GM23338 (cell line): ENCODE results near the gene BCL11B. TPM values are rescaled to one million over a fixed set of nuclear protein-coding genes. Genes with fewer than 3 reads are reported as not detected.

Experiments used
- CREB1 ChIP-seq: fragments of 250-450 bp; sonication (Bioruptor Pico); IDR thresholded peaks from 2 replicates; pipeline ENCODE4 v1.5.0; 2020; ENCODE audit warnings: low read depth, mild to moderate bottlenecking, moderate library complexity
- POLR2AphosphoS5 ChIP-seq: IDR thresholded peaks from 2 replicates; pipeline ENCODE4 v1.6.1; 2016; ENCODE audit warnings: antibody characterized with exemption, low read depth
- STAT1 ChIP-seq: IDR thresholded peaks from one replicate; pipeline ENCODE4 v1.6.1; 2016; ENCODE audit warnings: antibody characterized with exemption; ENCODE audit not compliant: unreplicated experiment
- ZNF114 ChIP-seq: fragments of 250-450 bp; sonication (Bioruptor Pico); IDR thresholded peaks from 2 replicates; pipeline ENCODE4 v1.5.0; 2020; ENCODE audit warnings: mild to moderate bottlenecking, moderate library complexity
- polyA plus RNA-seq: library from polyadenylated mRNA; unstranded; fragments of >200 nt; fragmentation: Nextera tagmentation; extraction: Ambion mirVana; gene quantifications from 2 replicates; pipeline ENCODE4 v1.2.1, GENCODE V29; 2016
- total RNA-seq: library from RNA; depleted of rRNA; stranded (reverse); fragments of >200 nt; shearing (Covaris generic); gene quantifications from 2 replicates; pipeline ENCODE4 v1.2.3, GENCODE V29; 2014
- TF ChIP-seq, protein P1 (sequence below): fragments of 250-450 bp; sonication (Bioruptor Pico); IDR thresholded peaks from 2 replicates; pipeline ENCODE4 v1.5.0; 2020; ENCODE audit warnings: mild to moderate bottlenecking, moderate library complexity
- TF ChIP-seq, protein P2 (sequence below): IDR thresholded peaks from one replicate; pipeline ENCODE4 v1.6.1; 2018; ENCODE audit warnings: antibody characterized with exemption; ENCODE audit not compliant: unreplicated experiment

The BCL11B gene
- total and polyA plus RNA-seq, 2 experiments from 2014 or later = 2.4 to 6.7 TPM

DNA sequence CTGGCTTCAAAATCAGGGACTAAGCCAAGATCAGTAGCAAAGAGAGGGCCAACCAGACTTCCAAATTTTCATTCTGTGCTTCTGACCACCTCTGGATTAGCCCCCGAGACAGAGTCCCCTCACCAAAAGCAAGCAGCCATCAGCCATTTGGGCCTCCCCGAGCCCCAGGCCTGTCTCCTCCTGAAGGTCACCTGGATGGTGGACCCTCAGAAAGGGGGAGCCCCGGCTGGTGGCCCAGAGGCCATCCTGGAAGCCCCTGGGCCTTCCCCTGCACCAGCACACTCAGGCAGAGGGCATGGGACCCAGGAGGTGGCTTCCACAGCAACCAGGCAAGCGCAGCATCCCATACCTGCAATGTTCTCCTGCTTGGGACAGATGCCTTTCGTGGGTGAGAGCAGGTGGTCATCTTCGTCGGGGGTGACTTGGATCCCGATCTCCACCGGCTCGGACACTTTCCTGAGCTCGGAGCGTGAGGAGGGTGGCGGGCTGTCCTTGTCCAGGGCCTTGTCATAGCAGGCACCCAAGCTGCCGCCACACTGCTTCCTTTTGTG is 14.8 kb downstream of the BCL11B start (continued):
- TF ChIP-seq, protein P1, sequence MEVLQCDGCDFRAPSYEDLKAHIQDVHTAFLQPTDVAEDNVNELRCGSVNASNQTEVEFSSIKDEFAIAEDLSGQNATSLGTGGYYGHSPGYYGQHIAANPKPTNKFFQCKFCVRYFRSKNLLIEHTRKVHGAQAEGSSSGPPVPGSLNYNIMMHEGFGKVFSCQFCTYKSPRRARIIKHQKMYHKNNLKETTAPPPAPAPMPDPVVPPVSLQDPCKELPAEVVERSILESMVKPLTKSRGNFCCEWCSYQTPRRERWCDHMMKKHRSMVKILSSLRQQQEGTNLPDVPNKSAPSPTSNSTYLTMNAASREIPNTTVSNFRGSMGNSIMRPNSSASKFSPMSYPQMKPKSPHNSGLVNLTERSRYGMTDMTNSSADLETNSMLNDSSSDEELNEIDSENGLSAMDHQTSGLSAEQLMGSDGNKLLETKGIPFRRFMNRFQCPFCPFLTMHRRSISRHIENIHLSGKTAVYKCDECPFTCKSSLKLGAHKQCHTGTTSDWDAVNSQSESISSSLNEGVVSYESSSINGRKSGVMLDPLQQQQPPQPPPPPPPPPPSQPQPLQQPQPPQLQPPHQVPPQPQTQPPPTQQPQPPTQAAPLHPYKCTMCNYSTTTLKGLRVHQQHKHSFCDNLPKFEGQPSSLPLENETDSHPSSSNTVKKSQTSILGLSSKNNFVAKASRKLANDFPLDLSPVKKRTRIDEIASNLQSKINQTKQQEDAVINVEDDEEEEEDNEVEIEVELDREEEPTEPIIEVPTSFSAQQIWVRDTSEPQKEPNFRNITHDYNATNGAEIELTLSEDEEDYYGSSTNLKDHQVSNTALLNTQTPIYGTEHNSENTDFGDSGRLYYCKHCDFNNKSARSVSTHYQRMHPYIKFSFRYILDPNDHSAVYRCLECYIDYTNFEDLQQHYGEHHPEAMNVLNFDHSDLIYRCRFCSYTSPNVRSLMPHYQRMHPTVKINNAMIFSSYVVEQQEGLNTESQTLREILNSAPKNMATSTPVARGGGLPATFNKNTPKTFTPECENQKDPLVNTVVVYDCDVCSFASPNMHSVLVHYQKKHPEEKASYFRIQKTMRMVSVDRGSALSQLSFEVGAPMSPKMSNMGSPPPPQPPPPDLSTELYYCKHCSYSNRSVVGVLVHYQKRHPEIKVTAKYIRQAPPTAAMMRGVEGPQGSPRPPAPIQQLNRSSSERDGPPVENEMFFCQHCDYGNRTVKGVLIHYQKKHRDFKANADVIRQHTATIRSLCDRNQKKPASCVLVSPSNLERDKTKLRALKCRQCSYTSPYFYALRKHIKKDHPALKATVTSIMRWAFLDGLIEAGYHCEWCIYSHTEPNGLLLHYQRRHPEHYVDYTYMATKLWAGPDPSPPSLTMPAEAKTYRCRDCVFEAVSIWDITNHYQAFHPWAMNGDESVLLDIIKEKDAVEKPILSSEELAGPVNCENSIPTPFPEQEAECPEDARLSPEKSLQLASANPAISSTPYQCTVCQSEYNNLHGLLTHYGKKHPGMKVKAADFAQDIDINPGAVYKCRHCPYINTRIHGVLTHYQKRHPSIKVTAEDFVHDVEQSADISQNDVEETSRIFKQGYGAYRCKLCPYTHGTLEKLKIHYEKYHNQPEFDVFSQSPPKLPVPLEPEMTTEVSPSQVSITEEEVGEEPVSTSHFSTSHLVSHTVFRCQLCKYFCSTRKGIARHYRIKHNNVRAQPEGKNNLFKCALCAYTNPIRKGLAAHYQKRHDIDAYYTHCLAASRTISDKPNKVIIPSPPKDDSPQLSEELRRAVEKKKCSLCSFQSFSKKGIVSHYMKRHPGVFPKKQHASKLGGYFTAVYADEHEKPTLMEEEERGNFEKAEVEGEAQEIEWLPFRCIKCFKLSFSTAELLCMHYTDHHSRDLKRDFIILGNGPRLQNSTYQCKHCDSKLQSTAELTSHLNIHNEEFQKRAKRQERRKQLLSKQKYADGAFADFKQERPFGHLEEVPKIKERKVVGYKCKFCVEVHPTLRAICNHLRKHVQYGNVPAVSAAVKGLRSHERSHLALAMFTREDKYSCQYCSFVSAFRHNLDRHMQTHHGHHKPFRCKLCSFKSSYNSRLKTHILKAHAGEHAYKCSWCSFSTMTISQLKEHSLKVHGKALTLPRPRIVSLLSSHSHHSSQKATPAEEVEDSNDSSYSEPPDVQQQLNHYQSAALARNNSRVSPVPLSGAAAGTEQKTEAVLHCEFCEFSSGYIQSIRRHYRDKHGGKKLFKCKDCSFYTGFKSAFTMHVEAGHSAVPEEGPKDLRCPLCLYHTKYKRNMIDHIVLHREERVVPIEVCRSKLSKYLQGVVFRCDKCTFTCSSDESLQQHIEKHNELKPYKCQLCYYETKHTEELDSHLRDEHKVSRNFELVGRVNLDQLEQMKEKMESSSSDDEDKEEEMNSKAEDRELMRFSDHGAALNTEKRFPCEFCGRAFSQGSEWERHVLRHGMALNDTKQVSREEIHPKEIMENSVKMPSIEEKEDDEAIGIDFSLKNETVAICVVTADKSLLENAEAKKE (CRISPR knock-in tag) = no peak
- TF ChIP-seq ZNF114 (CRISPR knock-in tag) = no peak
- TF ChIP-seq STAT1 = no peak
- TF ChIP-seq POLR2AphosphoS5 = no peak
- TF ChIP-seq CREB1 (CRISPR knock-in tag) = no peak
- TF ChIP-seq, protein P2, sequence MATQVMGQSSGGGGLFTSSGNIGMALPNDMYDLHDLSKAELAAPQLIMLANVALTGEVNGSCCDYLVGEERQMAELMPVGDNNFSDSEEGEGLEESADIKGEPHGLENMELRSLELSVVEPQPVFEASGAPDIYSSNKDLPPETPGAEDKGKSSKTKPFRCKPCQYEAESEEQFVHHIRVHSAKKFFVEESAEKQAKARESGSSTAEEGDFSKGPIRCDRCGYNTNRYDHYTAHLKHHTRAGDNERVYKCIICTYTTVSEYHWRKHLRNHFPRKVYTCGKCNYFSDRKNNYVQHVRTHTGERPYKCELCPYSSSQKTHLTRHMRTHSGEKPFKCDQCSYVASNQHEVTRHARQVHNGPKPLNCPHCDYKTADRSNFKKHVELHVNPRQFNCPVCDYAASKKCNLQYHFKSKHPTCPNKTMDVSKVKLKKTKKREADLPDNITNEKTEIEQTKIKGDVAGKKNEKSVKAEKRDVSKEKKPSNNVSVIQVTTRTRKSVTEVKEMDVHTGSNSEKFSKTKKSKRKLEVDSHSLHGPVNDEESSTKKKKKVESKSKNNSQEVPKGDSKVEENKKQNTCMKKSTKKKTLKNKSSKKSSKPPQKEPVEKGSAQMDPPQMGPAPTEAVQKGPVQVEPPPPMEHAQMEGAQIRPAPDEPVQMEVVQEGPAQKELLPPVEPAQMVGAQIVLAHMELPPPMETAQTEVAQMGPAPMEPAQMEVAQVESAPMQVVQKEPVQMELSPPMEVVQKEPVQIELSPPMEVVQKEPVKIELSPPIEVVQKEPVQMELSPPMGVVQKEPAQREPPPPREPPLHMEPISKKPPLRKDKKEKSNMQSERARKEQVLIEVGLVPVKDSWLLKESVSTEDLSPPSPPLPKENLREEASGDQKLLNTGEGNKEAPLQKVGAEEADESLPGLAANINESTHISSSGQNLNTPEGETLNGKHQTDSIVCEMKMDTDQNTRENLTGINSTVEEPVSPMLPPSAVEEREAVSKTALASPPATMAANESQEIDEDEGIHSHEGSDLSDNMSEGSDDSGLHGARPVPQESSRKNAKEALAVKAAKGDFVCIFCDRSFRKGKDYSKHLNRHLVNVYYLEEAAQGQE = no peak
